Activated naive CD8-positive, alpha-beta T cell treated with anti-CD3 and anti-CD28 coated beads for 36 hours (primary cell): ENCODE data around the gene LIN7C. TPM values are rescaled to one million over a fixed set of nuclear protein-coding genes. Genes with fewer than 3 reads are reported as not detected.

Source experiments
- DNase-seq: peaks from one replicate; pipeline ENCODE4 v3.0.0; 2021
- H3K27ac Mint-ChIP-seq: one replicate; pipeline ENCODE4 v1.8.0; 2022; ENCODE audit warnings: mild to moderate bottlenecking, moderate library complexity, mixed read lengths
- H3K27me3 Mint-ChIP-seq: one replicate; pipeline ENCODE4 v1.8.0; 2022; ENCODE audit warnings: mild to moderate bottlenecking, mixed read lengths
- H3K36me3 Mint-ChIP-seq: one replicate; pipeline ENCODE4 v1.8.0; 2021; ENCODE audit warnings: mild to moderate bottlenecking, mixed read lengths
- H3K4me1 Mint-ChIP-seq: one replicate; pipeline ENCODE4 v1.8.0; 2021; ENCODE audit warnings: mixed read lengths
- H3K4me3 Mint-ChIP-seq: one replicate; pipeline ENCODE4 v1.8.0; 2022; ENCODE audit warnings: mild to moderate bottlenecking, moderate library complexity, mixed read lengths
- H3K9me3 Mint-ChIP-seq: one replicate; pipeline ENCODE4 v1.8.0; 2022; ENCODE audit warnings: mixed read lengths
- total RNA-seq, 2 experiments: library from RNA; stranded (reverse); gene quantifications; one replicate each; pipeline ENCODE4 v1.2.3, GENCODE V29; 2021

LIN7C gene
- 10 to 100 TPM; 29.1 to 30.6 TPM for total RNA-seq

GRCh38 chr11:27506200-27507182 lies at the start of gene LIN7C:
Gene LIN7C (minus strand): TSS chr11:27506769. CDS start chr11:27506752, 17 bp downstream.
- Mint-ChIP-seq H3K27me3 (no peaks in the 10 kb centered on the region), H3K36me3 (peaks cover 16% of the 10 kb centered on the region), H3K9me3 (no peaks in the 10 kb centered on the region), H3K4me3 (peak within 1 kb of the TSS; percentile 98), H3K27ac (peak within 1 kb of the TSS; percentile 96), H3K4me1 (peaks cover 37% of the 10 kb centered on the region)
- peak; percentile 87 for DNase-seq

- H3K4me3 Mint-ChIP-seq: no peak overlapping the region
Observed at GRCh38 chr11:27555264-27555663, 48.7 kb upstream of the LIN7C start.

GRCh38 chr11:27553186-27553585 lies 46.6 kb upstream of the LIN7C start:
- no peak overlapping the region for H3K4me3 Mint-ChIP-seq
- no peaks in the 10 kb centered on the region for H3K27me3 Mint-ChIP-seq
- peaks cover 2% of the 10 kb centered on the region for H3K36me3 Mint-ChIP-seq
- no peaks in the 10 kb centered on the region for H3K4me1 Mint-ChIP-seq
- no peak overlapping the region for H3K27ac Mint-ChIP-seq
- no peak for DNase-seq
- no peaks in the 10 kb centered on the region for H3K9me3 Mint-ChIP-seq

More at GRCh38 chr11:27555264-27555663, 48.7 kb upstream of the LIN7C start:
- no peak overlapping the region for H3K27ac Mint-ChIP-seq
- no peaks in the 10 kb centered on the region for H3K4me1 Mint-ChIP-seq
- H3K27me3 Mint-ChIP-seq: no peaks in the 10 kb centered on the region
- no peak for DNase-seq
- H3K36me3 Mint-ChIP-seq: no peaks in the 10 kb centered on the region
- no peaks in the 10 kb centered on the region for H3K9me3 Mint-ChIP-seq

GRCh38 chr11:27552341-27552740 lies 45.8 kb upstream of the LIN7C start:
- DNase-seq: no peak
- Mint-ChIP-seq H3K36me3 (peaks cover 2% of the 10 kb centered on the region), H3K4me1 (no peaks in the 10 kb centered on the region), H3K9me3 (no peaks in the 10 kb centered on the region), H3K4me3 (no peak overlapping the region), H3K27ac (no peak overlapping the region), H3K27me3 (no peaks in the 10 kb centered on the region)

GRCh38 chr11:27551127-27551526 lies 44.6 kb upstream of the LIN7C start:
- Mint-ChIP-seq H3K27ac (no peak overlapping the region), H3K36me3 (peaks cover 2% of the 10 kb centered on the region), H3K27me3 (no peaks in the 10 kb centered on the region), H3K4me3 (no peak overlapping the region), H3K4me1 (no peaks in the 10 kb centered on the region), H3K9me3 (no peaks in the 10 kb centered on the region)
- no peak for DNase-seq

GRCh38 chr11:27545946-27546345 lies 39.4 kb upstream of the LIN7C start:
- Mint-ChIP-seq H3K9me3 (peaks cover 4% of the 10 kb centered on the region), H3K27ac (no peak overlapping the region)

GRCh38 chr11:27545035-27545434 lies 38.5 kb upstream of the LIN7C start:
- DNase-seq: no peak
- Mint-ChIP-seq H3K9me3 (peaks cover 4% of the 10 kb centered on the region), H3K36me3 (peaks cover 17% of the 10 kb centered on the region), H3K4me1 (no peaks in the 10 kb centered on the region), H3K4me3 (no peak overlapping the region), H3K27me3 (no peaks in the 10 kb centered on the region), H3K27ac (no peak overlapping the region)

More at GRCh38 chr11:27545946-27546345, 39.4 kb upstream of the LIN7C start:
- Mint-ChIP-seq H3K27me3 (no peaks in the 10 kb centered on the region), H3K36me3 (peaks cover 17% of the 10 kb centered on the region), H3K4me3 (no peak overlapping the region), H3K4me1 (no peaks in the 10 kb centered on the region)
- no peak for DNase-seq

- no peaks in the 10 kb centered on the region for H3K4me1 Mint-ChIP-seq
- no peak overlapping the region for H3K4me3 Mint-ChIP-seq
- peaks cover 15% of the 10 kb centered on the region for H3K36me3 Mint-ChIP-seq
- H3K9me3 Mint-ChIP-seq: peaks cover 4% of the 10 kb centered on the region
- DNase-seq: no peak
- H3K27me3 Mint-ChIP-seq: no peaks in the 10 kb centered on the region
- H3K27ac Mint-ChIP-seq: no peak overlapping the region
Observed at GRCh38 chr11:27541790-27542189, 35.2 kb upstream of the LIN7C start.

- Mint-ChIP-seq H3K4me1 (no peaks in the 10 kb centered on the region), H3K27me3 (no peaks in the 10 kb centered on the region), H3K4me3 (no peak overlapping the region), H3K36me3 (peaks cover 15% of the 10 kb centered on the region), H3K27ac (no peak overlapping the region), H3K9me3 (peaks cover 4% of the 10 kb centered on the region)
- DNase-seq: no peak
Observed at GRCh38 chr11:27540051-27540450, 33.5 kb upstream of the LIN7C start.

GRCh38 chr11:27535103-27535502 lies 28.5 kb upstream of the LIN7C start:
- Mint-ChIP-seq H3K4me3 (no peak overlapping the region), H3K9me3 (no peaks in the 10 kb centered on the region), H3K27me3 (no peaks in the 10 kb centered on the region), H3K36me3 (no peaks in the 10 kb centered on the region), H3K27ac (no peak overlapping the region), H3K4me1 (peaks cover 5% of the 10 kb centered on the region)
- DNase-seq: no peak

- Mint-ChIP-seq H3K4me1 (peaks cover 5% of the 10 kb centered on the region), H3K9me3 (no peaks in the 10 kb centered on the region), H3K27me3 (no peaks in the 10 kb centered on the region), H3K27ac (no peak overlapping the region), H3K4me3 (no peak overlapping the region), H3K36me3 (no peaks in the 10 kb centered on the region)
- DNase-seq: no peak
Observed at GRCh38 chr11:27532652-27533325, 26.2 kb upstream of the LIN7C start.

- Mint-ChIP-seq H3K27ac (no peak overlapping the region), H3K27me3 (no peaks in the 10 kb centered on the region), H3K36me3 (no peaks in the 10 kb centered on the region), H3K4me3 (no peak overlapping the region), H3K4me1 (peaks cover 5% of the 10 kb centered on the region), H3K9me3 (no peaks in the 10 kb centered on the region)
- no peak for DNase-seq
Observed at GRCh38 chr11:27528712-27529111, 22.1 kb upstream of the LIN7C start.

- no peak for DNase-seq
- Mint-ChIP-seq H3K27me3 (no peaks in the 10 kb centered on the region), H3K4me1 (no peaks in the 10 kb centered on the region), H3K4me3 (no peak overlapping the region), H3K36me3 (no peaks in the 10 kb centered on the region), H3K9me3 (no peaks in the 10 kb centered on the region), H3K27ac (no peak overlapping the region)
Observed at GRCh38 chr11:27526535-27526934, 20.0 kb upstream of the LIN7C start.

- DNase-seq: no peak
- no peaks in the 10 kb centered on the region for H3K9me3 Mint-ChIP-seq
- no peak overlapping the region for H3K4me3 Mint-ChIP-seq
- H3K27ac Mint-ChIP-seq: no peak overlapping the region
- no peaks in the 10 kb centered on the region for H3K4me1 Mint-ChIP-seq
- no peaks in the 10 kb centered on the region for H3K27me3 Mint-ChIP-seq
- no peaks in the 10 kb centered on the region for H3K36me3 Mint-ChIP-seq
Observed at GRCh38 chr11:27525824-27526516, 19.4 kb upstream of the LIN7C start.

- no peaks in the 10 kb centered on the region for H3K9me3 Mint-ChIP-seq
- H3K36me3 Mint-ChIP-seq: no peaks in the 10 kb centered on the region
- no peaks in the 10 kb centered on the region for H3K27me3 Mint-ChIP-seq
- DNase-seq: no peak
- H3K27ac Mint-ChIP-seq: no peak overlapping the region
- no peaks in the 10 kb centered on the region for H3K4me1 Mint-ChIP-seq
- no peak overlapping the region for H3K4me3 Mint-ChIP-seq
Observed at GRCh38 chr11:27524155-27524554, 17.6 kb upstream of the LIN7C start.
